CD8-positive, alpha-beta memory T cell (primary cell): ENCODE results near the gene KDM5C. TPM values are rescaled to one million over a fixed set of nuclear protein-coding genes. Genes with fewer than 3 reads are reported as not detected.

Source experiments
- CTCF ChIA-PET: fragments of 350-600 bp; sonication (Branson Sonifier 250); formaldehyde crosslinking; loops from one replicate; lab custom pipeline; 2021; ENCODE audit warnings: antibody characterized with exemption; lab: Charles Lee
- POLR2A ChIA-PET: fragments of 350-600 bp; sonication (Branson Sonifier 250); formaldehyde crosslinking; loops from one replicate; lab custom pipeline; 2021; ENCODE audit warnings: antibody characterized with exemption; lab: Charles Lee
- DNase-seq, 5 donors: peaks; one replicate each; pipeline versions ENCODE4 v3.0.0 to v3.0.0-alpha.2; 2020 to 2022; ENCODE audit warnings: mixed read lengths in 1 of 5
- H3K27ac ChIP-seq: one replicate; pipeline ENCODE4 v1.7.0; 2013; ENCODE audit warnings: low read depth, mild to moderate bottlenecking, low read length, moderate library complexity
- H3K27me3 ChIP-seq: 2 replicates; pipeline ENCODE4 v1.7.0; 2013; ENCODE audit warnings: low read length, mild to moderate bottlenecking; ENCODE audit not compliant: insufficient read depth, poor library complexity, severe bottlenecking
- H3K36me3 ChIP-seq: 2 replicates; pipeline ENCODE4 v1.7.0; 2013; ENCODE audit warnings: mild to moderate bottlenecking, low read length, moderate library complexity; ENCODE audit not compliant: insufficient read depth
- H3K4me1 ChIP-seq: 2 replicates; pipeline ENCODE4 v1.7.0; 2013; ENCODE audit warnings: mild to moderate bottlenecking, low read length, moderate library complexity; ENCODE audit not compliant: insufficient read depth
- H3K4me3 ChIP-seq: 2 replicates; pipeline ENCODE4 v1.7.0; 2013; ENCODE audit warnings: mild to moderate bottlenecking, low read length
- H3K9me3 ChIP-seq: 2 replicates; pipeline ENCODE4 v1.7.0; 2013; ENCODE audit warnings: mild to moderate bottlenecking, low read length
- H3K27ac Mint-ChIP-seq, 8 donors: one replicate each; pipeline ENCODE4 v1.8.0; 2020 to 2021; ENCODE audit warnings: mixed read lengths in 8 of 8, mild to moderate bottlenecking in 6 of 8, inconsistent platforms in 3 of 8, moderate library complexity in 3 of 8
- H3K27me3 Mint-ChIP-seq, 2 donors: one replicate each; pipeline ENCODE4 v1.8.0; 2020 to 2021; ENCODE audit warnings: mixed read lengths in 2 of 2, mild to moderate bottlenecking in 1 of 2, moderate library complexity in 1 of 2
- H3K36me3 Mint-ChIP-seq, 3 donors: one replicate each; pipeline ENCODE4 v1.8.0; 2020 to 2021; ENCODE audit warnings: mixed read lengths in 3 of 3, inconsistent platforms in 1 of 3, mild to moderate bottlenecking in 1 of 3
- H3K4me1 Mint-ChIP-seq, 3 donors: one replicate each; pipeline ENCODE4 v1.8.0; 2020 to 2021; ENCODE audit warnings: mixed read lengths in 3 of 3, inconsistent platforms in 1 of 3, mild to moderate bottlenecking in 1 of 3
- H3K4me3 Mint-ChIP-seq, 7 donors: one replicate each; pipeline ENCODE4 v1.8.0; 2020 to 2021; ENCODE audit warnings: mixed read lengths in 7 of 7, mild to moderate bottlenecking in 6 of 7, moderate library complexity in 4 of 7, inconsistent platforms in 2 of 7
- H3K9me3 Mint-ChIP-seq, 5 donors: one replicate each; pipeline ENCODE4 v1.8.0; 2020 to 2022; ENCODE audit warnings: mixed read lengths in 5 of 5, mild to moderate bottlenecking in 3 of 5, moderate library complexity in 2 of 5, inconsistent platforms in 1 of 5
- polyA plus RNA-seq: library from polyadenylated mRNA; unstranded; fragments of 300-500 nt; fragmentation: Illumina TruSeq; gene quantifications from one replicate; pipeline ENCODE4 v1.2.3, GENCODE V29; 2021
- total RNA-seq, 2 experiments: library from RNA; stranded (reverse); gene quantifications; one replicate each; pipeline ENCODE4 v1.2.3, GENCODE V29; 2021

The KDM5C gene
- total and polyA plus RNA-seq, 3 experiments from 2014 or later: 39.1 to 86.4 (median 85.3) TPM

DNA sequence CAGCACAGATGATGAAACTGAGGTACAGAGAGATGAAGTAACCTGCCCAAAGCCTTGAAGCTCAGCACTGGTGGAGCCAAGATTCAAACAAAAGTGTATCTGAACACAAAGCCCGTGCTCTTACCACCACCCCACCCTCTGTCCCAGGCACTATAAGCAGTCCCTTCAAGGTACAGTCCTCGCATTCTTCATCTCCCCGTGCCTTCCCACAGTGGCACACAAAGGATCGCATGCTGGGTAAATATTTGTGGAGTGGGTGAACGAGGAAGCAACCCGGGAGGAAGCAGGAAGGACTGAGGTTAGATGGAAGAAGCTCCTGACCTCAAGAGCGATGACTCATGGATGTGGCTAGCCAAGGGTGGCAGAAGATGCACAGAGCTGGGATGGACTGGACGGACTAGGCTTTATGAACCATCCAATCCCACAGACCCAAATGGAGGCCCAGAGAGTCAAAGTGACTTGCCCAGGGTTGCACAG lies 37.9 kb upstream of the KDM5C start:
- ChIA-PET POLR2A (no interaction called here), CTCF (interaction anchor here (1.1 to 1.5 kb wide), 2 partner anchors 21 to 219 kb away, joined by 3 to 4 read pairs; no protein-coding TSS in a partner anchor)
- Mint-ChIP-seq H3K36me3 (peaks cover 0 to 1% (median 0%) of the 10 kb centered on the region in 3 donors), H3K4me3 (peak overlapping the region in 2 of 7 donors; percentile 16 to 42), H3K4me1 (peaks cover 29 to 30% (median 30%) of the 10 kb centered on the region in 3 donors), H3K27me3 (peaks cover 0 to 13% of the 10 kb centered on the region in 2 donors), H3K9me3 (no peaks in the 10 kb centered on the region), H3K27ac (peak overlapping the region in 3 of 8 donors; percentile 10 to 74 (median 18))
- no peaks in the 10 kb centered on the region for H3K27me3 ChIP-seq
- H3K9me3 ChIP-seq: no peaks in the 10 kb centered on the region
- no peak for DNase-seq
- H3K36me3 ChIP-seq: no peaks in the 10 kb centered on the region
- H3K27ac ChIP-seq: no peak overlapping the region
- H3K4me1 ChIP-seq: peaks cover 16% of the 10 kb centered on the region
- H3K4me3 ChIP-seq: no peak overlapping the region

DNA sequence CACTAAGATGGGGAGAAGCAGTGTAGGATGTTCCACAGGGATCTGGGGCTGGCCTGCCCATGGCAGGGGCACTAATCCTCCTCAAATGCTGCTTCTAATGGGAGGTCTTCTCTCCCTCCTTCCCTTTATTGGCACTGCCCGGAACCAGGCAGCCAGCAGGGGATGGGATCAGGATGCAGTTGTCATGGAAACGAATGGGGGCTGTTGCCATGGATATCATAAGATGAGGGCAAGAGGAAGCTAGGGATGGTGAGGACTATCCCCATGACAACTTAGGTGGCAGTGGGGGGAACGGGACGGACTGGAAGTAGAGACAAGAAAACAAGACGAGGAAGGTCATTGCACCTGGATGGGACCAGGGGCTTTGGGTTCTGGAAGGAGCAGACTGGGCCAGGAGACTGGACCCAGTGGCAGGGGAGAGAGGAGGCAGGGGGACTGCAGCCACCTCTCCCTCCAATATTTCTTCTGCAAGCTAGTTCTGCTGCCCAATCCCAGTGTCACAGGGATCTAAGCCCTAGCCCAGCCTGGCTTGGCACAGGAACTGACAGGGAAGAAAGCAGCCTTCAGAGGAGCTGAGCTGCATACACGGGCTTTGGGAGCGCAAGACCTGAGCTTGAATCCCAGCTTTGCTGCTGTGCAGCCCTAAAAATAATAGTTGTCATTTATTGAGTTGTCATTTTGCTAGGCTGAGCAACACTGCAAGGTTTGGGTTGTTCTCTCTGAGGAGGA lies 37.3 kb upstream of the KDM5C start:
- H3K36me3 Mint-ChIP-seq: peaks cover 0 to 1% (median 0%) of the 10 kb centered on the region in 3 donors
- ChIA-PET CTCF (interaction anchor here (1.1 to 1.5 kb wide), 2 partner anchors 22 to 220 kb away, joined by 3 to 4 read pairs; no protein-coding TSS in a partner anchor), POLR2A (no interaction called here)
- H3K4me3 Mint-ChIP-seq: peak overlapping the region in 2 of 7 donors; percentile 23 to 42
- H3K27me3 Mint-ChIP-seq: peaks cover 0 to 16% of the 10 kb centered on the region in 2 donors
- no peak overlapping the region for H3K4me3 ChIP-seq
- H3K4me1 ChIP-seq: peaks cover 16% of the 10 kb centered on the region
- H3K36me3 ChIP-seq: no peaks in the 10 kb centered on the region
- peak overlapping the region in 4 of 8 donors; percentile 1 to 74 (median 14) for H3K27ac Mint-ChIP-seq
- H3K9me3 Mint-ChIP-seq: no peaks in the 10 kb centered on the region
- DNase-seq: no peak
- H3K9me3 ChIP-seq: no peaks in the 10 kb centered on the region
- no peak overlapping the region for H3K27ac ChIP-seq
- H3K4me1 Mint-ChIP-seq: peaks cover 29 to 30% (median 30%) of the 10 kb centered on the region in 3 donors
- H3K27me3 ChIP-seq: no peaks in the 10 kb centered on the region

DNA sequence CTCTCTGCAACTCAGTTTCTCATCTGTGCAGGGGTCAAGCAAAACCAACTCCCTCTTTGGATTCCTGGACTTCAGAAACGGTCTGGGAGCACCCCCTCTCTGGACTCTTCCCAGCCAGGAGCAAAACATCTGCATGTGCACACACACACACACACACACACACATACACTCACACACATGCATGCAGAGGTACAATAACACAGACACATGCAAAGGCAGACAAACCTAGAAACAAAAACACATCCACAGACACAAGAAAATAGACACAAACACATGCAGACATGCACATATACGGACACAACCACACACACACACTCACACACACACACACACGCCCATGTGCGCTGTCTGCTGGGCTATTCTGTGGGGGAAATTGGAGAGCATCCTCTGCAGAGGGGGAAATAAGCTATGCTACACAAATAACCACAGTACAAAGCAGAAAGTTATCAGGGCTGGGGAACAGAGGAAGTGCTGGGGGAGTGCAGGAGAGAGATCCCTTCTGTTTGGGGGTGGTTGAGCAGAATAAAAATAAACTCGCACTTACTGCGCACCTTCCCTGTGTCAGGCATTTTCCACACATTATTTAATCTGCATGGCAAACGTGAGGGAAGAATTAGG lies 36.5 kb upstream of the KDM5C start:
- Mint-ChIP-seq H3K4me1 (peaks cover 29 to 30% (median 30%) of the 10 kb centered on the region in 3 donors), H3K27ac (peak overlapping the region in 3 of 8 donors; percentile 1 to 14 (median 5)), H3K9me3 (no peaks in the 10 kb centered on the region), H3K36me3 (peaks cover 0 to 1% (median 0%) of the 10 kb centered on the region in 3 donors), H3K27me3 (peaks cover 0 to 17% of the 10 kb centered on the region in 2 donors), H3K4me3 (peak overlapping the region in 1 of 7 donors; percentile 32)
- no peak overlapping the region for H3K27ac ChIP-seq
- peaks cover 16% of the 10 kb centered on the region for H3K4me1 ChIP-seq
- no peaks in the 10 kb centered on the region for H3K27me3 ChIP-seq
- POLR2A ChIA-PET: no interaction called here
- no peaks in the 10 kb centered on the region for H3K36me3 ChIP-seq
- CTCF ChIA-PET: interaction anchor here (1.5 kb wide), 1 partner anchor 221 kb away, joined by 3 read pairs; no protein-coding TSS in a partner anchor
- H3K4me3 ChIP-seq: no peak overlapping the region
- no peak for DNase-seq
- no peaks in the 10 kb centered on the region for H3K9me3 ChIP-seq

DNA sequence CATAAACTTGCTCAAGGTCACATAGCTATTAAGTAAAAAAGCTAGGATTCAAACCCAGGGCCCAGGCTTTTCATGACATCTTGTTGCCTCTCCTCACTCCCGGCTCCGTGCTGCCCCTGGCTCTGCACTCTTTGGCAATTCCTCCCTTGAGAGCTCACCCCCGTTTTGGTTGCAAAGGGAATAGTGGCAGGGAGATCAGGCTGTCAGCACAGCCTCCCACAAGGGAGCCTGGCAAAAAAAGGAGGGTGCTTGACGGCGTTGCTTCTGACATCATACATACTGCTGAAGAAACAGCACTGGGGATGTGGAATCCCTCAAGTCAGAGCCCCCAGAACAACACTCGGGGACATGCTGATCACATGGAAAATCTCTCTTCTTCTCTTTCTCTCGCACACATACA lies 35.8 kb upstream of the KDM5C start:
- POLR2A ChIA-PET: no interaction called here
- peak overlapping the region in 1 of 8 donors; percentile 25 for H3K27ac Mint-ChIP-seq
- H3K4me3 ChIP-seq: no peak overlapping the region
- H3K4me1 Mint-ChIP-seq: peaks cover 29 to 30% (median 30%) of the 10 kb centered on the region in 3 donors
- H3K36me3 Mint-ChIP-seq: peaks cover 0 to 1% (median 0%) of the 10 kb centered on the region in 3 donors
- CTCF ChIA-PET: no interaction called here
- DNase-seq: no peak
- peaks cover 16% of the 10 kb centered on the region for H3K4me1 ChIP-seq
- no peaks in the 10 kb centered on the region for H3K9me3 ChIP-seq
- H3K9me3 Mint-ChIP-seq: no peaks in the 10 kb centered on the region
- H3K4me3 Mint-ChIP-seq: no peak overlapping the region
- H3K36me3 ChIP-seq: no peaks in the 10 kb centered on the region
- H3K27me3 ChIP-seq: no peaks in the 10 kb centered on the region
- no peak overlapping the region for H3K27ac ChIP-seq
- peaks cover 0 to 16% of the 10 kb centered on the region in 2 donors for H3K27me3 Mint-ChIP-seq

DNA sequence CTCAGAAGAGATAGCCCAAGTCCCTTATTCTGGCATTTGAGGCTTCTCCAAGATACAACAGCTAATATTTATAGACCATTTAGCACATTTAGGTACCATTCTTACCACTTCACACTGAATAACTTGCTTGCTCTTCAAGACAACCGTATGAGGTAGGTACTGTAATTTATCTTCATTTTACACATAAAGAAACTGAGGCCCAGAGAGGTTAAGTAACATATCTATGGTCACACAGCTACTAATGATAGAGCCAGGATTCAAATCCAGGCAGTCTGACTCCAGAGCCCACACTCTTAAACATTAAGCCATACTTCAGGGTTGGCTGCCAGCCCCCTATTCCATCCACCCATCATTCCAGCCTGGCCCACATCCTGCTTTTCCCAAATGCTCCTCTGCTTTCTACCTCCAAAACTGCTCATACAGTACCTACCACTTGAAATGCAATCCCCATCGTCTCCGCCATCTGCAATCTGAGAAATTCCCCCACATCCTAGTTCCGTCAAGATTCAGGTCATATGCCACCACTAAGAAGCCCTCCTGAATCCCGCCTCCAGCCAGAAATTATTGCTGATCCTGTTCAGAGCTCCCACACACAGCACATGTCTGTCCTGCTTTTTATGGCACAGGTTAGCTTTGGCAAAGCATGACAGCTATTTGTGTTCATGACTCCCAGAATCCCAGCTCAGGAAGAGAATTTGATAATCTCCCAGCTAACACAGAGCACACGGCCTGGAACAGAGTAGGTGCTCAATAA lies 32.8 kb upstream of the KDM5C start:
- no peak overlapping the region for H3K4me3 ChIP-seq
- CTCF ChIA-PET: no interaction called here
- no peaks in the 10 kb centered on the region for H3K9me3 Mint-ChIP-seq
- H3K36me3 ChIP-seq: no peaks in the 10 kb centered on the region
- H3K27me3 Mint-ChIP-seq: peaks cover 0 to 18% of the 10 kb centered on the region in 2 donors
- no peaks in the 10 kb centered on the region for H3K27me3 ChIP-seq
- H3K27ac Mint-ChIP-seq: no peak overlapping the region
- H3K36me3 Mint-ChIP-seq: peaks cover 0 to 1% (median 0%) of the 10 kb centered on the region in 3 donors
- H3K27ac ChIP-seq: no peak overlapping the region
- H3K4me1 Mint-ChIP-seq: peaks cover 13 to 16% (median 16%) of the 10 kb centered on the region in 3 donors
- no peak for DNase-seq
- H3K9me3 ChIP-seq: no peaks in the 10 kb centered on the region
- POLR2A ChIA-PET: no interaction called here
- peaks cover 8% of the 10 kb centered on the region for H3K4me1 ChIP-seq
- no peak overlapping the region for H3K4me3 Mint-ChIP-seq

DNA sequence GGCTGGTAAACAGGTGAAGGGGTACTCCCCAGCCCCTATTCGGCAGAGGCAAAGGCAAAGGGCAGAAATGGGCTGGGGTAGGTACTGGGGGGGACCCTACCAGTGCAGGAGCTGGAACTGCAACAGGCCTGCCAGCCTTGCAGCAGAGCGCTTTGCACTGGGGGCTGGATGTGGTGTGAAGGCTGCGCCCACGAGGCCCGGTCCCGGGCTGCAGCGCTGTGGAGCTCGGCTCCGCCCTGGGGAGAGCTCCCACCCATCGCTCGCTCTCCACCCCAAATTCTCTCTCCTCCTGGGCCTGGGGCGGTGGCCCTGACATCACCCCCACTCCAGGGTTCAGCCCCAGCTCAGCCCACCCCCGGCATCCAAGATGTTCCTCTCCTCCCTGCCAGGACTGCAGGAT lies 32.2 kb upstream of the KDM5C start:
- Histone ChIP-seq H3K4me1 (peaks cover 6% of the 10 kb centered on the region), H3K27ac (no peak overlapping the region), H3K4me3 (no peak overlapping the region), H3K36me3 (no peaks in the 10 kb centered on the region), H3K27me3 (no peaks in the 10 kb centered on the region), H3K9me3 (no peaks in the 10 kb centered on the region)
- Mint-ChIP-seq H3K4me3 (no peak overlapping the region), H3K27me3 (peaks cover 0 to 19% of the 10 kb centered on the region in 2 donors), H3K4me1 (peaks cover 9 to 10% (median 10%) of the 10 kb centered on the region in 3 donors), H3K36me3 (peaks cover 0 to 1% (median 0%) of the 10 kb centered on the region in 3 donors), H3K9me3 (no peaks in the 10 kb centered on the region), H3K27ac (no peak overlapping the region)
- CTCF ChIA-PET: no interaction called here
- no peak for DNase-seq
- POLR2A ChIA-PET: no interaction called here

DNA sequence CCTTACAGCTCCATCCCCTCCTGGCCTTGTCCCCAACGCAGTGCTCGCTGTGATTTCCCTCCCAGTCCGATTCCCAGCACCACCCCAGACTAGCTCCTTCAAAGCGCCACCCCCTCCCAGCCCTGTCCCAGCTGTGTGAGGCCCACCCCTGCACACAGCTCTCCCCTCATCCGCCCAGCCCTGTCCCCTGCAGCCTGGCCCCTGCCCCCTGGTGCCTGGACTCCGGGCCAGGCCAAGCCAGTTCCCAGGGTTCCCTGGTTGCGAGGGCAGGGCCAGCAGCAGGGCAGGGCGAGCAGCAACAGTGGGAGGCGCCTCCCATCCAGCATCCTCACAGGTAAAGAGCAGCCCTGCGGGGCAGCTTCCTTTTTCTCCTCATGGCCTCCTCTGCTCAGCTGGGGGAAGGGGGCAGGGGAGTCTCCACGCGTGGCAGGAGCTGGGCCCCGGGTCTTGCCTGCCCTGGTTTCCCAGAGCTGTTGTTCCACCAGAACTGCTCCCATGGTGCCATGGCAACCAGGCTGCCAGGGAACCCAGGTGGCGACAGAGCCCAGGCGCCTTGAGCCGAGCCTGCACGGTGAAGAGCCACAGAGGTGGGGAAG lies 31.5 kb upstream of the KDM5C start:
- ChIA-PET POLR2A (no interaction called here), CTCF (no interaction called here)
- Histone ChIP-seq H3K27ac (no peak overlapping the region), H3K36me3 (no peaks in the 10 kb centered on the region), H3K4me3 (no peak overlapping the region), H3K27me3 (no peaks in the 10 kb centered on the region), H3K4me1 (no peaks in the 10 kb centered on the region), H3K9me3 (no peaks in the 10 kb centered on the region)
- H3K9me3 Mint-ChIP-seq: no peaks in the 10 kb centered on the region
- H3K4me1 Mint-ChIP-seq: peaks cover 3 to 4% (median 4%) of the 10 kb centered on the region in 3 donors
- DNase-seq: no peak
- no peak overlapping the region for H3K27ac Mint-ChIP-seq
- H3K36me3 Mint-ChIP-seq: peaks cover 0 to 1% (median 0%) of the 10 kb centered on the region in 3 donors
- H3K4me3 Mint-ChIP-seq: no peak overlapping the region
- H3K27me3 Mint-ChIP-seq: peaks cover 0 to 19% of the 10 kb centered on the region in 2 donors
